H1 (cell line): ENCODE data around the gene BDP1. TPM values are rescaled to one million over a fixed set of nuclear protein-coding genes. Genes with fewer than 3 reads are reported as not detected.

Experiments used
- CTCF ChIA-PET: fragments of 300-600 bp; sonication (Branson Sonifier 250); formaldehyde crosslinking; loops from one replicate; lab custom pipeline; 2021; ENCODE audit not compliant: partially characterized antibody; lab: Charles Lee
- POLR2A ChIA-PET: fragments of 300-600 bp; sonication (Branson Sonifier 250); formaldehyde crosslinking; loops from one replicate; lab custom pipeline; 2021; ENCODE audit warnings: inconsistent platforms; ENCODE audit not compliant: partially characterized antibody; lab: Charles Lee
- DNase-seq, 2 experiments: peaks; one replicate each; pipeline versions ENCODE4 v3.0.0 to v3.0.0-alpha.2; 2010 to 2022; ENCODE audit warnings: low spot score in 2 of 2, low read depth in 1 of 2, mixed read lengths in 1 of 2
- FAIRE-seq: peaks from 2 replicates; lab custom pipeline; 2011; peaks lifted over from hg19 to GRCh38; lab: Jason Lieb, UNC
- H2AFZ ChIP-seq: 2 replicates; pipeline ENCODE4 v1.8.1; 2012; ENCODE audit warnings: low read length, inconsistent platforms
- H2AK5ac ChIP-seq: 2 replicates; pipeline ENCODE4 v1.6.1; 2013; ENCODE audit warnings: low read depth, low read length
- H2BK120ac ChIP-seq: replicated peaks from 2 replicates; pipeline ENCODE3; 2013; ENCODE audit warnings: low read depth, low read length, inconsistent platforms
- H2BK12ac ChIP-seq: 2 replicates; pipeline ENCODE4 v1.6.1; 2013; ENCODE audit warnings: low read depth, low read length
- H2BK15ac ChIP-seq: 2 replicates; pipeline ENCODE4 v1.6.1; 2013; ENCODE audit warnings: low read length
- H2BK20ac ChIP-seq: 2 replicates; pipeline ENCODE4 v1.6.1; 2013; ENCODE audit warnings: low read length
- H2BK5ac ChIP-seq: 2 replicates; pipeline ENCODE4 v1.6.1; 2013; ENCODE audit warnings: low read depth, low read length
- H3K14ac ChIP-seq: 2 replicates; pipeline ENCODE4 v1.6.1; 2013; ENCODE audit warnings: inconsistent platforms; ENCODE audit not compliant: insufficient read length
- H3K18ac ChIP-seq: 2 replicates; pipeline ENCODE4 v1.6.1; 2013; ENCODE audit warnings: low read length; ENCODE audit errors: extremely low read depth
- H3K23ac ChIP-seq: 2 replicates; pipeline ENCODE4 v1.6.1; 2013; ENCODE audit warnings: inconsistent platforms; ENCODE audit not compliant: insufficient read length
- H3K23me2 ChIP-seq: 2 replicates; pipeline ENCODE4 v1.6.1; 2013; ENCODE audit warnings: low read depth, low read length
- H3K27ac ChIP-seq: 2 replicates; pipeline ENCODE4 v1.6.1; 2011; ENCODE audit warnings: low read depth, low read length, inconsistent platforms
- H3K27me3 ChIP-seq, 4 experiments: replicated peaks in 1 of 4; 1 replicate in 1 of 4; 2 replicates in 3 of 4; pipeline versions ENCODE4 v1.6.1 to v1.8.1; 2011 to 2013; ENCODE audit warnings: low read length in 3 of 4, mild to moderate bottlenecking in 3 of 4, inconsistent platforms in 2 of 4, mixed read lengths in 2 of 4, moderate library complexity in 1 of 4; ENCODE audit not compliant: control insufficient read depth in 3 of 4, insufficient read depth in 3 of 4; ENCODE audit errors: extremely low read depth in 1 of 4
- H3K36me3 ChIP-seq, 4 experiments: 2 replicates each; pipeline versions ENCODE4 v1.6.1 to v1.8.1; 2011 to 2013; ENCODE audit warnings: mild to moderate bottlenecking in 4 of 4, low read length in 3 of 4, moderate library complexity in 2 of 4, control low read depth in 1 of 4, inconsistent platforms in 1 of 4; ENCODE audit not compliant: insufficient read depth in 4 of 4, control insufficient read depth in 2 of 4
- H3K4ac ChIP-seq: replicated peaks from 2 replicates; pipeline ENCODE3; 2013; ENCODE audit warnings: low read length, low read depth, mixed read lengths, inconsistent platforms; ENCODE audit not compliant: insufficient read length
- H3K4me1 ChIP-seq, 4 experiments: replicated peaks in 1 of 4; 1 replicate in 1 of 4; 2 replicates in 3 of 4; pipeline versions ENCODE4 v1.6.1 to v1.8.1; 2011 to 2013; ENCODE audit warnings: low read length in 3 of 4, inconsistent platforms in 2 of 4, mixed read lengths in 1 of 4; ENCODE audit not compliant: insufficient read depth in 4 of 4, control insufficient read depth in 3 of 4
- H3K4me2 ChIP-seq, 2 experiments: 2 replicates each; pipeline versions ENCODE4 v1.6.1 to v1.8.1; 2011 to 2013; ENCODE audit warnings: low read depth in 2 of 2, low read length in 2 of 2, control low read depth in 1 of 2, inconsistent platforms in 1 of 2, mild to moderate bottlenecking in 1 of 2; ENCODE audit not compliant: insufficient read depth in 1 of 2
- H3K4me3 ChIP-seq, 4 experiments: fragments of 200-600, 300-600 bp in 1 of 4; sonication (generic), shearing (Covaris generic), sonication (Bioruptor Twin) in 1 of 4; 2 replicates each; pipeline versions ENCODE4 v1.5.1 to v1.8.1; 2011 to 2016; ENCODE audit warnings: low read length in 4 of 4, low read depth in 3 of 4, control low read depth in 2 of 4, inconsistent platforms in 2 of 4, mild to moderate bottlenecking in 2 of 4, mixed read lengths in 1 of 4, moderate library complexity in 1 of 4; ENCODE audit not compliant: insufficient read depth in 2 of 4; ENCODE audit errors: extremely low read depth in 1 of 4
- H3K56ac ChIP-seq: replicated peaks from 2 replicates; pipeline ENCODE3; 2013; ENCODE audit warnings: low read depth, mild to moderate bottlenecking, mixed read lengths, low read length, inconsistent platforms; ENCODE audit not compliant: insufficient read length
- H3K79me1 ChIP-seq: 2 replicates; pipeline ENCODE4 v1.6.1; 2013; ENCODE audit warnings: low read depth, low read length, control low read depth
- H3K79me2 ChIP-seq, 2 experiments: 2 replicates each; pipeline versions ENCODE4 v1.6.1 to v1.8.1; 2012 to 2013; ENCODE audit warnings: low read length in 2 of 2, mild to moderate bottlenecking in 2 of 2, inconsistent platforms in 1 of 2; ENCODE audit not compliant: insufficient read depth in 2 of 2, control insufficient read depth in 1 of 2
- H3K9ac ChIP-seq, 4 experiments: replicated peaks in 1 of 4; 1 replicate in 1 of 4; 2 replicates in 3 of 4; pipeline versions ENCODE4 v1.6.1 to v1.8.1; 2011 to 2013; ENCODE audit warnings: low read depth in 3 of 4, low read length in 3 of 4, control low read depth in 2 of 4, mild to moderate bottlenecking in 2 of 4, moderate library complexity in 2 of 4, inconsistent platforms in 1 of 4; ENCODE audit errors: extremely low read depth in 1 of 4
- H3K9me3 ChIP-seq, 2 experiments: 2 replicates each; pipeline versions ENCODE4 v1.6.1 to v1.8.1; 2012 to 2013; ENCODE audit warnings: mild to moderate bottlenecking in 2 of 2, moderate library complexity in 2 of 2, control low read depth in 1 of 2, inconsistent platforms in 1 of 2, low read depth in 1 of 2, low read length in 1 of 2, mixed read lengths in 1 of 2; ENCODE audit not compliant: insufficient read depth in 2 of 2
- H4K20me1 ChIP-seq, 2 experiments: replicated peaks in 1 of 2; 2 replicates each; pipeline versions ENCODE3 to v1.8.1; 2011 to 2013; ENCODE audit warnings: inconsistent platforms in 2 of 2, low read length in 2 of 2, mild to moderate bottlenecking in 1 of 2; ENCODE audit not compliant: insufficient read depth in 2 of 2, control insufficient read depth in 1 of 2
- H4K5ac ChIP-seq: 2 replicates; pipeline ENCODE4 v1.6.1; 2013; ENCODE audit warnings: low read length, low read depth, mixed read lengths, inconsistent platforms; ENCODE audit not compliant: insufficient read length
- H4K8ac ChIP-seq: 2 replicates; pipeline ENCODE4 v1.8.0; 2013; ENCODE audit warnings: mild to moderate bottlenecking, moderate library complexity, low read length, inconsistent platforms; ENCODE audit not compliant: insufficient read depth; ENCODE audit errors: extremely low read depth
- H4K91ac ChIP-seq: replicated peaks from 2 replicates; pipeline ENCODE3; 2013; ENCODE audit warnings: low read length, mixed read lengths, inconsistent platforms; ENCODE audit not compliant: insufficient read length
- CTCF ChIP-seq, 3 experiments: IDR thresholded peaks; 1 replicate in 2 of 3; 2 replicates in 1 of 3; pipeline versions ENCODE4 v1.5.1 to v1.6.1; 2011; ENCODE audit warnings: low read length in 3 of 3, mild to moderate bottlenecking in 3 of 3, inconsistent platforms in 2 of 3, low read depth in 1 of 3, moderate library complexity in 1 of 3; ENCODE audit not compliant: insufficient read depth in 1 of 3; ENCODE audit errors: control extremely low read depth in 1 of 3
- EP300 ChIP-seq, 2 experiments: IDR thresholded peaks; 1 replicate in 1 of 2; 2 replicates in 1 of 2; pipeline ENCODE4 v1.6.1; 2011 to 2012; ENCODE audit warnings: low read depth in 2 of 2, low read length in 2 of 2, mild to moderate bottlenecking in 2 of 2, borderline replicate concordance in 1 of 2, inconsistent platforms in 1 of 2, moderate library complexity in 1 of 2
- KDM4A ChIP-seq: IDR thresholded peaks from one replicate; pipeline ENCODE4 v1.7.1; 2012; ENCODE audit warnings: low read depth, mild to moderate bottlenecking, moderate library complexity, low read length, inconsistent platforms; ENCODE audit not compliant: severe bottlenecking
- POLR2AphosphoS5 ChIP-seq: IDR thresholded peaks from 2 replicates; pipeline ENCODE4 v1.6.1; 2011; ENCODE audit warnings: low read depth, low read length
- RAD21 ChIP-seq, 2 experiments: IDR thresholded peaks in 1 of 2; conservative IDR thresholded peaks in 1 of 2; 2 replicates each; pipeline ENCODE4 v1.6.1; 2011; ENCODE audit warnings: low read depth in 2 of 2, low read length in 2 of 2, improper control_type of control experiment in 1 of 2, inconsistent platforms in 1 of 2, mild to moderate bottlenecking in 1 of 2, moderate library complexity in 1 of 2
- RBBP5 ChIP-seq: IDR thresholded peaks from 2 replicates; pipeline ENCODE4 v1.7.1; 2012; ENCODE audit warnings: low read depth, mild to moderate bottlenecking, inconsistent platforms, low read length, moderate library complexity, borderline replicate concordance
- SIX5 ChIP-seq: IDR thresholded peaks from 2 replicates; pipeline ENCODE4 v1.6.1; 2011; ENCODE audit warnings: mild to moderate bottlenecking, low read depth, low read length
- WGBS, 2 experiments: shearing (Covaris generic) in 1 of 2; methylation state at CpG; one replicate each; pipeline versions ENCODE4 v1.1.6 to v1.1.7; 2013 to 2015; ENCODE audit warnings: low lambda C conversion rate in 2 of 2, mixed read lengths in 2 of 2, inconsistent platforms in 1 of 2, low coverage in 1 of 2, missing lambda C conversion rate in 1 of 2; ENCODE audit not compliant: insufficient replicate concordance in 2 of 2, insufficient coverage in 1 of 2, insufficient read length in 1 of 2; ENCODE audit errors: extremely low coverage in 1 of 2, missing lambda C conversion rate in 1 of 2; 5-methylcytosine and 5-hydroxymethylcytosine counted together
- polyA plus RNA-seq, 7 experiments: library from polyadenylated mRNA; depleted of rRNA in 3 of 7; stranded (reverse) in 5 of 7; unstranded in 2 of 7; fragments of >200 nt in 5 of 7; fragments of 200-250 nt in 2 of 7; gene quantifications; 1 replicate in 5 of 7; 2 replicates in 1 of 7; 4 replicates in 1 of 7; pipeline versions ENCODE4 v1.2.1 to v1.2.3, GENCODE V29; 2011 to 2013; ENCODE audit warnings: missing spikeins in 2 of 7, mixed read lengths in 2 of 7
- total RNA-seq: library from RNA; stranded (reverse); fragmentation: NEBNext Ultra II Directional; extraction: Animal tissue kit (Norgen Biotek cat#: 25700); gene quantifications from 2 replicates; pipeline ENCODE4 v1.2.1, GENCODE V29; 2021

Gene BDP1
- total and polyA plus RNA-seq, 2 of the 8 experiments (the other 6 are each of a cell fraction or from before 2014, with no cell fraction given) = 4.7 to 32.1 TPM

GRCh38 chr5:71475788-71476384 lies 20.4 kb downstream of the BDP1 start:
- ChIA-PET POLR2A (interaction anchor here (0.7 to 1.4 kb wide), 3 partner anchors 20 to 117 kb away, joined by 3 to 4 read pairs (median 3); partner anchors contain the start of gene BDP1), CTCF (interaction anchor here (0.8 to 3.5 kb wide), 24 partner anchors 8 to 1384 kb away, joined by 3 to 29 read pairs (median 4); no protein-coding TSS in a partner anchor)
- Histone ChIP-seq H3K9ac (no peak overlapping the region), H2BK20ac (no peak overlapping the region), H3K27me3 (no peaks in the 10 kb centered on the region), H4K91ac (no peak overlapping the region), H3K27ac (no peak overlapping the region), H3K18ac (no peak overlapping the region), H3K36me3 (peaks cover 4 to 20% (median 12%) of the 10 kb centered on the region in 4 experiments), H2BK15ac (no peak overlapping the region), H4K20me1 (no peaks in the 10 kb centered on the region), H2BK5ac (no peak overlapping the region), H3K4ac (no peak overlapping the region), H3K4me2 (no peak overlapping the region), H2AK5ac (no peak overlapping the region), H3K14ac (no peak overlapping the region), H3K4me1 (no peaks in the 10 kb centered on the region), H2BK12ac (no peak overlapping the region), H4K8ac (no peak overlapping the region), H4K5ac (no peak overlapping the region), H3K23me2 (no peaks in the 10 kb centered on the region), H3K9me3 (no peaks in the 10 kb centered on the region), H3K4me3 (no peak overlapping the region), H2BK120ac (no peak overlapping the region), H2AFZ (no peak overlapping the region), H3K79me2 (no peaks in the 10 kb centered on the region), H3K23ac (no peak overlapping the region), H3K56ac (no peak overlapping the region), H3K79me1 (no peaks in the 10 kb centered on the region)
- DNase-seq = no peak
- 76% methylated on average over 3 of the region's 3 CpGs; no CpG with 5 or more reads in 1 of the 2 experiments for WGBS, 2 experiments
- FAIRE-seq = peak; percentile 93
- TF ChIP-seq POLR2AphosphoS5 (no peak), EP300 (IDR thresholded peaks at IDR 0.05; ENCODE audit: borderline replicate concordance in 1 of 2, low read depth in 2 of 2, low read length in 2 of 2) (no peak), SIX5 (no peak), RBBP5 (no peak), KDM4A (no peak), RAD21 (IDR thresholded peaks at IDR 0.05 in 1 of 2, conservative IDR thresholded peaks at IDR 0.05 in 1 of 2; ENCODE audit: low read depth in 2 of 2, low read length in 2 of 2) (peak; percentile 35 to 39), CTCF (IDR thresholded peaks at IDR 0.05; ENCODE audit: control extremely low read depth in 1 of 3, insufficient read depth in 1 of 3, low read depth in 1 of 3, low read length in 3 of 3) (peak in 2 of 3 experiments; percentile 52 to 80; a peak in 2 of 4 replicates)
